Measurements from ENCODE around the gene CLCN3. TPM values are rescaled to one million over a fixed set of nuclear protein-coding genes. Genes with fewer than 3 reads are reported as not detected.

Gene CLCN3
- polyA plus RNA-seq, 1 experiment: 12.4 TPM

DNA sequence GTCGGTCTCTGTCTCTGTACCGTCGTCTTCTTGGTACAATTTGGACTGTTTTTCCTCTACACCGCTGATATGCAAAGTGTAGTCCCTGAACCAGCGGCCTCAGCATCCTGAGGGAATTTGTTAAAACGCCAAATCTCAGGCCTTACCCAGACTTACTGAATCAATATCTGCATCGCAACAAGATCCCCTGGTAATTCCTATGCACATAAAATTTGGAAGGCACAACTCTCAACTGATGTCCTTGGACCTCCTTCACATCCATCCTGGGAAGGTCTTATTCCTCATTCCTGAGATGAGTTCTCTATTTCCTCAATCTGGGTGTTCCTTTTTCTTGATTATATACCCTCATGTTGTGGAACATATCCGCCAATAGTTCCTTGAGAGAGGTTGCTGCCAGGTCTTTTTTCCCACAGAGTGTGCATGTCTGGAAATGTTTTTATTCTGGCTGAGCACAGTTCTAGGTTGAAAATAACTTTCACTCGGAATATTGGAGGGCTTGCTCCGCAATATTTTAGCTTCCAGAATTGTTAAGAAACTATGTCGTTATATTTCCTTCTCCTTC lies 138.1 kb downstream of the CLCN3 start:
- Histone ChIP-seq H3K4me3 (ENCODE audit: low read depth, low read length) (no peak overlapping the region), H3K27me3 (ENCODE audit: control insufficient read depth, insufficient read depth, low read length) (no peaks in the 10 kb centered on the region; the same call in 1 of the 2 replicates), H3K36me3 (ENCODE audit: control insufficient read depth, insufficient read depth, low read length) (no peaks in the 10 kb centered on the region)
- ChIA-PET CTCF (no interaction called here), POLR2A (no interaction called here)
- DNase-seq (ENCODE audit: low read depth): no peak
- TF ChIP-seq, protein P1, sequence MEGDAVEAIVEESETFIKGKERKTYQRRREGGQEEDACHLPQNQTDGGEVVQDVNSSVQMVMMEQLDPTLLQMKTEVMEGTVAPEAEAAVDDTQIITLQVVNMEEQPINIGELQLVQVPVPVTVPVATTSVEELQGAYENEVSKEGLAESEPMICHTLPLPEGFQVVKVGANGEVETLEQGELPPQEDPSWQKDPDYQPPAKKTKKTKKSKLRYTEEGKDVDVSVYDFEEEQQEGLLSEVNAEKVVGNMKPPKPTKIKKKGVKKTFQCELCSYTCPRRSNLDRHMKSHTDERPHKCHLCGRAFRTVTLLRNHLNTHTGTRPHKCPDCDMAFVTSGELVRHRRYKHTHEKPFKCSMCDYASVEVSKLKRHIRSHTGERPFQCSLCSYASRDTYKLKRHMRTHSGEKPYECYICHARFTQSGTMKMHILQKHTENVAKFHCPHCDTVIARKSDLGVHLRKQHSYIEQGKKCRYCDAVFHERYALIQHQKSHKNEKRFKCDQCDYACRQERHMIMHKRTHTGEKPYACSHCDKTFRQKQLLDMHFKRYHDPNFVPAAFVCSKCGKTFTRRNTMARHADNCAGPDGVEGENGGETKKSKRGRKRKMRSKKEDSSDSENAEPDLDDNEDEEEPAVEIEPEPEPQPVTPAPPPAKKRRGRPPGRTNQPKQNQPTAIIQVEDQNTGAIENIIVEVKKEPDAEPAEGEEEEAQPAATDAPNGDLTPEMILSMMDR (IDR thresholded peaks at IDR 0.05; ENCODE audit: insufficient read depth, low read depth, low read length): no peak

DNA sequence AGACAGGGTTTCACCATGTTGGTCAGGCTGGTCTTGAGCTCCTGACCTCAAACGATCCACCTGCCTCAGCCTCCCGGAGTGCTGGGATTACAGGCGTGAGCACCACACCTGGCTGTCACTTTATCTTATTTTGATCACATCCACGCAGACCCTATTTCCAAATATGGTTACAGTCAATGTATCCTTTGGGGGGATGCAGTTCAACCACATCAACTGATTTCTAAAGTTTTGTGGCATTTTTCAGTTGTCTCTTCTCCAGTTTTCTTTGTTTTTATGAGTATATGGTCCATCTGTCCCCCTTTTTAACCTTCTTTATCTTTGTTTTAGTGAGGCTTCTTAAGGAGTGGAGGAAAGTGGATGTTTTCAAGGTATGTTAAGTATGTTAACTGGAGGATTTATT lies 141.5 kb downstream of the CLCN3 start:
- ChIA-PET POLR2A (no interaction called here), CTCF (interaction anchor here (1.3 kb wide), 1 partner anchor 12 kb away, joined by 3 read pairs; no protein-coding TSS in a partner anchor)
- TF ChIP-seq, protein P1 (IDR thresholded peaks at IDR 0.05; ENCODE audit: insufficient read depth, low read depth, low read length): no peak
- Histone ChIP-seq H3K36me3 (ENCODE audit: control insufficient read depth, insufficient read depth, low read length) (no peaks in the 10 kb centered on the region), H3K27me3 (ENCODE audit: control insufficient read depth, insufficient read depth, low read length) (peaks cover 1% of the 10 kb centered on the region; the same call in 1 of the 2 replicates), H3K4me3 (ENCODE audit: low read depth, low read length) (no peak overlapping the region)
- no peak for DNase-seq (ENCODE audit: low read depth)

DNA sequence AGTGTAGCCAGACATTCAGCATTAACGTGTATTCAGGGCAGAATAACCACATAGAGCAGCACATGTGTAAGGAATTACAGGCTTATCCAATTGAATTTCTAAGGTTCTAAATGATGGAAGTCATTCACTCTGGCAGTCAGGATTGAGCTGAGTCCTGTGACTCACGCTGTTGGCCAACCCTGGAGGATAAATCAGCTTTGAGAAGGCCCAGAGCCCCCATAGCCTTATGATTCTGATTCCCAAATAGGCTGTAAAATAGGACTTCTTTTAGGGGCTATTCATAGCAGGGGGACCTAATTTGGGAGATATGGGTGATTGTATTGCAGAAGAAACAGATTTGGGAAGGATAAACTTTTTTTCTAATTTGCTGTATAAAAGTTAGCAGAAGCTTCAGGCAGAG lies 145.5 kb downstream of the CLCN3 start:
- DNase-seq (ENCODE audit: low read depth): no peak
- ChIA-PET POLR2A (no interaction called here), CTCF (no interaction called here)
- Histone ChIP-seq H3K4me3 (ENCODE audit: low read depth, low read length) (no peak overlapping the region), H3K27me3 (ENCODE audit: control insufficient read depth, insufficient read depth, low read length) (peaks cover 7% of the 10 kb centered on the region), H3K36me3 (ENCODE audit: control insufficient read depth, insufficient read depth, low read length) (no peaks in the 10 kb centered on the region)
- TF ChIP-seq, protein P1 (IDR thresholded peaks at IDR 0.05; ENCODE audit: insufficient read depth, low read depth, low read length): no peak

DNA sequence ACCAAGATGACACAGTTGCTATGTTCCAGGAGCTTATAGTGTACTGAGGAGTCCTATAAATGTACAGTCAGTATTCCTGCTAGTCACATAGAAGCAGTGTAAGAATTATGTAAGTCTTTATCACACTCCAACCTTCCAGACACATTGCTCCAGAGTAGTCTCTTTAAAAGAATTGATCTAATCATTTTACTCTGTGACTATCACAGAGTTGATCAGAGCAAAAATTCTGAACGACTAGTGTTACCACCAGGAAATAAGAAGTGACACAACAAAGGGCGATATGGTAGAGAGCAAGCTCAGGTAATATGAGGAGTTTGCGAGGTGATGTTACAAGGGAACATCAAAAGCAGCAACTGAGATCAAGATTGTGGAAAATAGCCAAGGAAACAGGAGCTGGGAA lies 146.4 kb downstream of the CLCN3 start:
- Histone ChIP-seq H3K4me3 (ENCODE audit: low read depth, low read length) (no peak overlapping the region), H3K36me3 (ENCODE audit: control insufficient read depth, insufficient read depth, low read length) (no peaks in the 10 kb centered on the region), H3K27me3 (ENCODE audit: control insufficient read depth, insufficient read depth, low read length) (peaks cover 7% of the 10 kb centered on the region)
- ChIA-PET CTCF (no interaction called here), POLR2A (no interaction called here)
- TF ChIP-seq, protein P1 (IDR thresholded peaks at IDR 0.05; ENCODE audit: insufficient read depth, low read depth, low read length): no peak
- no peak for DNase-seq (ENCODE audit: low read depth)

DNA sequence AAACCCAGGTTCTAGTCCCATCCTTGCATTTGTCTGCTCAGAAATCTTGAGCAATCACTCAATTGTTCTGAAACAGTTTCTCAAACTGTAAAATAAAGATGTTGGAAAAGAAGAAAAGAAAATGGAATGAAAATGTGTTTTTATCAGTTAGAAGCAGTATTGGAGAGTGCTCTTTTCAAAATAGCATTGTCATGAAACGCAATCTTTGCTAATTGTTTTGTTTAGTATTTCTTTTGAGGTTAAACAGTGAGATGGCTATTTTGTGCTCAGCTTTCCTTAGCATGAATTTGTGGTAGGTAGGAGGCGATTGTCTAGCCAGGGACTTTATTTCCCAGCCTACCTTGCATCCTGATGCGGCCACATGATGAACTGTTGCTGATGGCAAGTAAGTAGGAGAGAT lies 148.0 kb downstream of the CLCN3 start:
- H3K4me3 ChIP-seq (ENCODE audit: low read depth, low read length): no peak overlapping the region
- H3K27me3 ChIP-seq (ENCODE audit: control insufficient read depth, insufficient read depth, low read length): peaks cover 7% of the 10 kb centered on the region
- CTCF ChIA-PET: no interaction called here
- no peak for DNase-seq (ENCODE audit: low read depth)
- TF ChIP-seq, protein P1 (IDR thresholded peaks at IDR 0.05; ENCODE audit: insufficient read depth, low read depth, low read length): no peak
- H3K36me3 ChIP-seq (ENCODE audit: control insufficient read depth, insufficient read depth, low read length): no peaks in the 10 kb centered on the region
- POLR2A ChIA-PET: no interaction called here
